Measurements from ENCODE around the gene ESR2. TPM values are rescaled to one million over a fixed set of nuclear protein-coding genes. Genes with fewer than 3 reads are reported as not detected.
"Not testable (repeated sequence)": the region's sequence is repeated elsewhere in the genome, so short reads cannot be mapped to it uniquely, and the experiment has no call there.

ESR2 gene
- total and polyA plus RNA-seq, 2 experiments from 2014 or later: 0.50 to 0.86 TPM

GRCh38 chr14:64326502-64326901 lies 32.3 kb upstream of the ESR2 start:
- peaks cover 4% of the 10 kb centered on the region for H3K4me1 ChIP-seq (ENCODE audit: low read depth)
- no peak overlapping the region for H3K27ac ChIP-seq
- no peak for TF ChIP-seq CTCF (IDR thresholded peaks at IDR 0.05; ENCODE audit: low read depth, low read length)
- H3K4me3 ChIP-seq: no peak overlapping the region
- H3K9me3 ChIP-seq (ENCODE audit: low read depth): no peaks in the 10 kb centered on the region
- DNase-seq (ENCODE audit: low read depth in 1 of 2, low spot score in 1 of 2): no peak
- no peaks in the 10 kb centered on the region for H3K36me3 ChIP-seq
- no peaks in the 10 kb centered on the region for H3K27me3 ChIP-seq

GRCh38 chr14:64324895-64325294 lies 30.7 kb upstream of the ESR2 start:
- TF ChIP-seq CTCF (IDR thresholded peaks at IDR 0.05; ENCODE audit: low read depth, low read length): no peak
- peak in 1 of 2 donors; percentile 42 for DNase-seq (ENCODE audit: low read depth in 1 of 2, low spot score in 1 of 2)

DNA sequence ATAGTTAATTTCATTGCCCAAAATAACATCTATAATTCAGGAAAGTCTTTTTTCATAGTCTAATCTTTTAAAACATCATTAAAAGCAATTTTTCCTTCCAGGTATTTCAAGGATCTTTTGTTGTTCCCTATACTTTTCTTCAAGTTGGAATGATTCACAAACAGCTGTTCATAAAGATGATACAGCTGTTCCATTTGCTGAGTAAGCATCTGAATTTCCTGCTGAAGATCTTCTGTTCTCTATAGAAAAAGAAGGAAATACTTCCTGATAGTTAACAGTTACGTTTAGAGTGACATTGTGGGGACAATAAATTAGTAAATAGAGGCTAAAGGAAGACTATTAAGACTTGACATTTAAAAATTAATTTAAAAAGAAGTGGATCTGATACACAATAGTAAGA lies 30.3 kb upstream of the ESR2 start:
- Histone ChIP-seq H3K4me3 (no peak overlapping the region), H3K9me3 (ENCODE audit: low read depth) (no peaks in the 10 kb centered on the region), H3K36me3 (no peaks in the 10 kb centered on the region), H3K27ac (no peak overlapping the region), H3K4me1 (ENCODE audit: low read depth) (peaks cover 4% of the 10 kb centered on the region), H3K27me3 (no peaks in the 10 kb centered on the region)
- TF ChIP-seq CTCF (IDR thresholded peaks at IDR 0.05; ENCODE audit: low read depth, low read length): no peak
- peak in 1 of 2 donors; percentile 23 for DNase-seq (ENCODE audit: low read depth in 1 of 2, low spot score in 1 of 2)

More at GRCh38 chr14:64324895-64325294, 30.7 kb upstream of the ESR2 start:
- Histone ChIP-seq H3K4me1 (ENCODE audit: low read depth) (peaks cover 4% of the 10 kb centered on the region), H3K36me3 (no peaks in the 10 kb centered on the region), H3K27me3 (no peaks in the 10 kb centered on the region), H3K27ac (no peak overlapping the region), H3K9me3 (ENCODE audit: low read depth) (no peaks in the 10 kb centered on the region), H3K4me3 (no peak overlapping the region)

- DNase-seq (ENCODE audit: low read depth in 1 of 2, low spot score in 1 of 2); H3K9me3 ChIP-seq (ENCODE audit: low read depth); H3K4me1 ChIP-seq (ENCODE audit: low read depth): not testable (repeated sequence)
Observed at GRCh38 chr14:64320362-64320761, 26.2 kb upstream of the ESR2 start.

DNA sequence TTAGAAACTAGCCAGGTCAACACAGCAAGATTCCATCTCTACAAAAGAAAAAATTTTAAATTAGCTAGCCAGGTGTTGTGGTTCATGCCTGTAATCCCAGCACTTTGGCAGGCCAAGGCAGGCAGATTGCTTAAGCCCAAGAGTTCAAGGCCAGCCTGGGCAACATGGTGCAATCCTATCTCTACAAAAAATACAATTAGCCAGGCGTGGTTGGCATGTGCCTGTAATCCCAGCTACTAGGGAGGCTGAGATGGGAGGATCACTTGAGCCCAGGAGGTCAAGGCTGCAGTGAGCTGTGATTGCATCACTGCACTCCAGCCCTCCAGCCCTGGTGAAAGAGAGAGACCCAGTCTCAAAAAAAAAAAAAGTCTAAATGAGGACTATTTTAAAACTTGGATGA lies 24.5 kb upstream of the ESR2 start:
- not testable (repeated sequence) for H3K4me3 ChIP-seq; H3K27me3 ChIP-seq; H3K27ac ChIP-seq; H3K9me3 ChIP-seq (ENCODE audit: low read depth); H3K36me3 ChIP-seq; DNase-seq (ENCODE audit: low read depth in 1 of 2, low spot score in 1 of 2); H3K4me1 ChIP-seq (ENCODE audit: low read depth)

More at GRCh38 chr14:64320362-64320761, 26.2 kb upstream of the ESR2 start:
- H3K4me3 ChIP-seq, H3K27me3 ChIP-seq, H3K27ac ChIP-seq, H3K36me3 ChIP-seq: not testable (repeated sequence)

DNA sequence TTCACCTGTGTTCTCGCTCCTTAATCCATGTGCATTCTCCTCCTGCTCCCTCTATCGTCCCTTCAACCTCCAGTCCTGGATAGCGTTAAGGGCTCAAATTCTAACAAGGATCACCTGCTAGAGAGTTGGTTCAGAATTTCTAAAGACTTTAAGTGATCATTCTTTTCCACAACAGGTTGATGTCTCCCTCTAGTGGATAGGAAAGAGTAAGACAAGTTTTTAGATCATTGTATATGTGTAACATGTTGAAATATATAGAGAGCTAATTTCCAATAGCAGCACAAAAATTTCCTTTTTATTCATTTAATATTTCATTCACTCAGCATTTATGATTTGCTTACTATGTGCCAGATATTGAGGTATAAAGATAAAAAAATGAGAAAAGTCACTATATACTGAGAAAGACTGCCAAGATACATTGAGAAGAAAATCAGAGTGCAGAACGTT lies 9.3 kb upstream of the ESR2 start:
- Histone ChIP-seq H3K27ac (no peak overlapping the region), H3K9me3 (ENCODE audit: low read depth) (no peaks in the 10 kb centered on the region), H3K4me1 (ENCODE audit: low read depth) (no peaks in the 10 kb centered on the region), H3K4me3 (no peak overlapping the region), H3K27me3 (no peaks in the 10 kb centered on the region), H3K36me3 (no peaks in the 10 kb centered on the region)
- DNase-seq (ENCODE audit: low read depth in 1 of 2, low spot score in 1 of 2): peak; percentile 72 to 76
- peak; percentile 72 for TF ChIP-seq CTCF (IDR thresholded peaks at IDR 0.05; ENCODE audit: low read depth, low read length)

DNA sequence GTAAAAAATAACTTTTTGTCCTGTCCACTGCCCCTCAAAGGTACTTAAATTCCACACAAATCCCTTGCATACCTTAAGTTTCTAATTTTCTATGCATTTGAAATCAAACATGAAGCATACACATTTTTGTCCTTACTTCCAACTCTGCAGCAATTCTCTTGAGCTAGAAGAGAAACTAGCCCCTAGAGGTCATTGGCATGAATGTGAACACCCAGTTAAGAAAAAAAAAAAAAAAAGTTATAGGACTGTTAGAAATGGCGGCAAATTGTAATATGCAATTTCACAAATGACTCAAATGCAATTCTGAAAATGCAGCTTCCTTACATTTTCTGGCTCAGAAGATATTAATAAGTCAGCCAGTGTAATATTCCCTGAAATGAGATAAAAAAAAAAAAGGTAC lies 4.6 kb upstream of the ESR2 start:
- H3K9me3 ChIP-seq (ENCODE audit: low read depth): no peaks in the 10 kb centered on the region
- peaks cover 13% of the 10 kb centered on the region for H3K27me3 ChIP-seq
- DNase-seq (ENCODE audit: low read depth in 1 of 2, low spot score in 1 of 2): no peak
- H3K4me1 ChIP-seq (ENCODE audit: low read depth): no peaks in the 10 kb centered on the region
- H3K36me3 ChIP-seq: no peaks in the 10 kb centered on the region
- H3K4me3 ChIP-seq: no peak overlapping the region
- no peak overlapping the region for H3K27ac ChIP-seq
- peak; percentile 4 for TF ChIP-seq CTCF (IDR thresholded peaks at IDR 0.05; ENCODE audit: low read depth, low read length)

All from cardiac muscle cell (in vitro differentiated cells and primary cell).